ENCODE data around the gene MAN1C1.

MAN1C1 gene

GRCh38 chr1:25782608-25783201 lies 166.1 kb downstream of the MAN1C1 start:
- peaks cover 30% of the 10 kb centered on the region for H3K27me3 Mint-ChIP-seq (ENCODE audit: low read depth)
- peaks cover 29% of the 10 kb centered on the region for H3K4me1 Mint-ChIP-seq
- H3K27ac Mint-ChIP-seq, result no peak overlapping the region

GRCh38 chr1:25784575-25785051 lies 168.0 kb downstream of the MAN1C1 start:
- Mint-ChIP-seq H3K4me1 (peaks cover 27% of the 10 kb centered on the region), H3K4me3 (no peak overlapping the region), H3K9me3 (no peaks in the 10 kb centered on the region), H3K27me3 (ENCODE audit: low read depth) (peaks cover 27% of the 10 kb centered on the region), H3K27ac (no peak overlapping the region), H3K36me3 (ENCODE audit: low read depth) (no peaks in the 10 kb centered on the region)
- TF ChIP-seq CTCF (IDR thresholded peaks at IDR 0.05; ENCODE audit: unreplicated experiment in 3 of 3), result no peak

More at GRCh38 chr1:25782608-25783201, 166.1 kb downstream of the MAN1C1 start:
- TF ChIP-seq CTCF (IDR thresholded peaks at IDR 0.05; ENCODE audit: unreplicated experiment in 3 of 3), result no peak
- Mint-ChIP-seq H3K36me3 (ENCODE audit: low read depth) (no peaks in the 10 kb centered on the region), H3K4me3 (no peak overlapping the region), H3K9me3 (no peaks in the 10 kb centered on the region)

GRCh38 chr1:25785333-25786067 lies 168.9 kb downstream of the MAN1C1 start:
- Mint-ChIP-seq H3K9me3 (no peaks in the 10 kb centered on the region), H3K27ac (no peak overlapping the region), H3K36me3 (ENCODE audit: low read depth) (peaks cover 4% of the 10 kb centered on the region), H3K27me3 (ENCODE audit: low read depth) (peaks cover 30% of the 10 kb centered on the region), H3K4me3 (no peak overlapping the region), H3K4me1 (peaks cover 18% of the 10 kb centered on the region)
- TF ChIP-seq CTCF (IDR thresholded peaks at IDR 0.05; ENCODE audit: unreplicated experiment in 3 of 3), result no peak

GRCh38 chr1:25786887-25787759 lies 170.5 kb downstream of the MAN1C1 start:
- H3K9me3 Mint-ChIP-seq, result no peaks in the 10 kb centered on the region
- H3K36me3 Mint-ChIP-seq (ENCODE audit: low read depth), result peaks cover 4% of the 10 kb centered on the region
- peaks cover 19% of the 10 kb centered on the region for H3K4me1 Mint-ChIP-seq
- peaks cover 26% of the 10 kb centered on the region for H3K27me3 Mint-ChIP-seq (ENCODE audit: low read depth)
- TF ChIP-seq CTCF (IDR thresholded peaks at IDR 0.05; ENCODE audit: unreplicated experiment in 3 of 3), result no peak
- H3K4me3 Mint-ChIP-seq, result no peak overlapping the region
- no peak overlapping the region for H3K27ac Mint-ChIP-seq

- no peak overlapping the region for H3K4me3 Mint-ChIP-seq
- no peak overlapping the region for H3K27ac Mint-ChIP-seq
- no peaks in the 10 kb centered on the region for H3K9me3 Mint-ChIP-seq
- peaks cover 4% of the 10 kb centered on the region for H3K36me3 Mint-ChIP-seq (ENCODE audit: low read depth)
- H3K27me3 Mint-ChIP-seq (ENCODE audit: low read depth), result peaks cover 23% of the 10 kb centered on the region
- TF ChIP-seq CTCF (IDR thresholded peaks at IDR 0.05; ENCODE audit: unreplicated experiment in 3 of 3), result no peak
- H3K4me1 Mint-ChIP-seq, result peaks cover 15% of the 10 kb centered on the region
Measured at GRCh38 chr1:25787760-25788166, 171.2 kb downstream of the MAN1C1 start.

Data from nephron (organoid).